C4-2B (cell line): ENCODE results near the gene MIER3.

ENCODE experiments used
- CTCF ChIP-seq: fragments of 450-650 bp; conservative IDR thresholded peaks from 2 replicates; pipeline ENCODE4 v1.5.1; 2017; ENCODE audit warnings: mild to moderate bottlenecking
- ZFX ChIP-seq: fragments of 450-650 bp; IDR thresholded peaks from 2 replicates; pipeline ENCODE4 v1.6.1; 2017

- TF ChIP-seq CTCF: no peak
- no peak for TF ChIP-seq ZFX
Observed at GRCh38 chr5:56981548-56982315, 29.8 kb upstream of the MIER3 start.
